Neural crest cell (in vitro differentiated cells): Measurements from ENCODE around the gene INSIG2. TPM values are rescaled to one million over a fixed set of nuclear protein-coding genes. Genes with fewer than 3 reads are reported as not detected.
A peak's percentile ranks its signal among the peaks of the same experiment; 100 is the strongest.

Source experiments
- DNase-seq: peaks from one replicate; pipeline ENCODE4 v3.0.0; 2021; ENCODE audit warnings: low read depth, mixed read lengths, low spot score
- H3K27ac Mint-ChIP-seq: one replicate; pipeline ENCODE4 v1.8.0; 2021; ENCODE audit warnings: mild to moderate bottlenecking, mixed read lengths; ENCODE audit not compliant: unreplicated experiment
- H3K27me3 Mint-ChIP-seq: 2 replicates; pipeline ENCODE4 v1.8.0; 2021; ENCODE audit warnings: low read depth, mild to moderate bottlenecking, mixed read lengths
- H3K36me3 Mint-ChIP-seq: 2 replicates; pipeline ENCODE4 v1.8.0; 2021; ENCODE audit warnings: low read depth, mild to moderate bottlenecking, mixed read lengths
- H3K4me1 Mint-ChIP-seq: 2 replicates; pipeline ENCODE4 v1.8.0; 2021; ENCODE audit warnings: mixed read lengths
- H3K4me3 Mint-ChIP-seq: one replicate; pipeline ENCODE4 v1.8.0; 2021; ENCODE audit warnings: mild to moderate bottlenecking, mixed read lengths
- H3K9me3 Mint-ChIP-seq: 2 replicates; pipeline ENCODE4 v1.8.0; 2021; ENCODE audit warnings: mixed read lengths
- CTCF ChIP-seq: fragments of 200-600 bp; sonication (generic); conservative IDR thresholded peaks from 2 replicates; pipeline ENCODE4 v1.5.0; 2021; ENCODE audit warnings: antibody characterized with exemption, mild to moderate bottlenecking
- long read RNA-seq: library from polyadenylated mRNA; unstranded; transcript quantifications from one replicate; pipeline ENCODE4 v2.0.0, GENCODE V29; 2020
- total RNA-seq: library from RNA; stranded (reverse); gene quantifications from 2 replicates; pipeline ENCODE4 v1.2.1, GENCODE V29; 2021

Gene INSIG2
- total RNA-seq = 13.0 and 14.4 TPM in 2 replicates
- long read RNA-seq, transcript INSIG2-201 (6 exons, 2,590 nt) = major isoform, 23 of 34 reads
- long read RNA-seq, partial matches to known transcripts = 4 of 34 reads
- long read RNA-seq, other reads (novel, unspliced or antisense) = 3 of 34 reads

DNA sequence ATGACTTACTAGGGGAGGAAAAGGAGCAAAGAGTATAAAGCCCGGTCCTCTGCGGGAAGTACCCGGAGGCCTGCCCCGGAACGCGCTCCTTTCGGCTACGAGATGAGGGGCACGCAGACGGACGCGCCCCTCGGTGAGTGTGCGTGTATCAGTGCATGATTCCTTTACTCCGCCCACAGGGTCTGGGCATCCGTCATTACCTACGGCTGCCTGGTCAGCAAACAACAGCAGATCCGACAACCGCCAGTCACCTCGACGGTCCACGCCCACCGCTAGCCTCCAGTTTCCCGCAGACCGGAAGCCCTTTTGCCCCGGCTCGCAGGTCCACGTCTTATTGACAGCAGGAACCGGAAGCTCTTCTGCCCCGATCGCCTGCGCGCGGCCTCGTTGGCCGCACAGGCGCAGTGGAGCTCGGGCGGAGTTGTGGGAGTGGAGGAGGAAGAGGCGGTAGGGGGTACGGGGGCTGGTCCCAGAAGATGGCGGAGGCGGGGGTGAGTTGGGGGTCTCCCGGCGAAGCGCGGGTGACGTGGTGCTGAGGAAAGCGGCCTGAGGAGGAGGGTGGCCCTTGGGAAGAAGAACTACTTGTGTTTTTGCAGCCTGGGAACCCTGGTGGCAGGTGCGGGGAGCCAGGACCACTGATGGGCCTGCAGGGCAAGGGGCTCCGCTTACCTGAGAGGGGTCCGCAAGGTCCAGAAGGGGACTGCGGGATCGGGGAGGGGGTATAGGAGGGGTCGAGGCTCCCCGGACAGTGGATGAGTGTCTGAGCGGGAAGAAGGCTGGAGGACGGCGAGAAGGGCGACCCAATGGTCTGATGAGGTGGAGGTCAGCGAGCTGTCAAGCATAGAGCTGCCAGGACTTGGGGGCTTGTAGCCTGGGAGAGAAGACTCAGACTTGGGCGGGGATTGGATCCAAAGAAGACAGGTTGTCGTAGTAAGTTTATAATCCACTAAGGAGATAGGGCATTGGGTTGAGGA lies at the start of gene INSIG2:
Gene INSIG2, plus strand, starts transcription at position 421 of the 974 bp plus-strand sequence. CDS start 8,086 bp downstream, outside the sequence.
- H3K4me1 Mint-ChIP-seq = peaks cover 16% of the 10 kb centered on the region
- TF ChIP-seq CTCF = peak; percentile 19
- peaks cover 3% of the 10 kb centered on the region for H3K36me3 Mint-ChIP-seq
- H3K27me3 Mint-ChIP-seq = peaks cover 14% of the 10 kb centered on the region
- peak within 1 kb of the TSS; percentile 84 for H3K27ac Mint-ChIP-seq
- peaks cover 6% of the 10 kb centered on the region for H3K9me3 Mint-ChIP-seq
- peak; percentile 92 for DNase-seq
- H3K4me3 Mint-ChIP-seq = peak within 1 kb of the TSS; percentile 98

GRCh38 chr2:118040891-118041290 lies 47.4 kb upstream of the INSIG2 start:
- TF ChIP-seq CTCF = no peak
- no peak for DNase-seq
- H3K4me3 Mint-ChIP-seq = no peak overlapping the region
- H3K9me3 Mint-ChIP-seq = peaks cover 11% of the 10 kb centered on the region
- peaks cover 4% of the 10 kb centered on the region for H3K36me3 Mint-ChIP-seq
- no peaks in the 10 kb centered on the region for H3K4me1 Mint-ChIP-seq
- peaks cover 64% of the 10 kb centered on the region for H3K27me3 Mint-ChIP-seq
- H3K27ac Mint-ChIP-seq = no peak overlapping the region

DNA sequence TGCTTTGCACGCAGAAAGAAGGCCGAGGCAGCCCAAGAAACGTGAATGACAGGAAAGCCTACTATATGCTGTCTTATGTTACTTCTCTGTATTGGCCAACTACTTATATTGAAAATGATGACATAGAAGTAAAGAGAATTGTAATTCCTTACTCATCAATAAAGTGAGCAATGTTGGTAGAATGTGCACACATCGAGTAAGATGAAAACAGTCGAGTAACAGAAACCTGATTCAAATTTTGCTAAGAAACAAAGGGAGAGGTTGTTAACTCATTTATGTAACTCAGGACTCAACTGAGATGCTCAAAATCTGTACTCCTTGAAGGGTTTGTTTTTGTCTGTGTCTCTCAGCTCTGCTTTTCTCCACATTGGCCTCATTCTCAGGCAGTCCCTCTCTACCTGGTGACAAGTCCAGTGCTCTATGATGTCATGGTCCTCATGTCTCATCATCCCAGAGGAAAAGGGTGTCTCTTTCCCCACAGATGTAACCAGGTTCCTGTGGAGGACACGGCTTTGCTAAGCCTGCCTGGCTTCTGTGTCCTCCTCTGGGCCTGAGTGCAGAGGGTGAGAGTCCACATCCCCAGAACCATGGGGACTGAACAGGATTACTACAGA lies 44.1 kb upstream of the INSIG2 start:
- no peak for DNase-seq
- no peak overlapping the region for H3K4me3 Mint-ChIP-seq
- H3K27me3 Mint-ChIP-seq = peaks cover 64% of the 10 kb centered on the region
- H3K9me3 Mint-ChIP-seq = no peaks in the 10 kb centered on the region
- no peak overlapping the region for H3K27ac Mint-ChIP-seq
- H3K36me3 Mint-ChIP-seq = no peaks in the 10 kb centered on the region
- no peaks in the 10 kb centered on the region for H3K4me1 Mint-ChIP-seq
- no peak for TF ChIP-seq CTCF

GRCh38 chr2:118044854-118045253 lies 43.4 kb upstream of the INSIG2 start:
- Mint-ChIP-seq H3K27me3 (peaks cover 63% of the 10 kb centered on the region), H3K9me3 (no peaks in the 10 kb centered on the region), H3K27ac (no peak overlapping the region), H3K36me3 (no peaks in the 10 kb centered on the region), H3K4me3 (no peak overlapping the region), H3K4me1 (peaks cover 3% of the 10 kb centered on the region)
- no peak for TF ChIP-seq CTCF
- no peak for DNase-seq

GRCh38 chr2:118045286-118045685 lies 43.0 kb upstream of the INSIG2 start:
- H3K27ac Mint-ChIP-seq = no peak overlapping the region
- no peak for DNase-seq
- H3K4me3 Mint-ChIP-seq = no peak overlapping the region
- H3K36me3 Mint-ChIP-seq = no peaks in the 10 kb centered on the region
- peaks cover 6% of the 10 kb centered on the region for H3K4me1 Mint-ChIP-seq
- no peaks in the 10 kb centered on the region for H3K9me3 Mint-ChIP-seq
- H3K27me3 Mint-ChIP-seq = peaks cover 60% of the 10 kb centered on the region
- no peak for TF ChIP-seq CTCF
